Thyroid gland (tissue), 4 donors: Measurements from ENCODE around the gene PGM3.

ENCODE experiments used
- POLR2A ChIP-seq, 2 donors: fragments of 450-650 bp; IDR thresholded peaks; one replicate each; pipeline ENCODE4 v1.6.1; 2017; ENCODE audit warnings: antibody characterized with exemption in 2 of 2, mild to moderate bottlenecking in 2 of 2, moderate library complexity in 1 of 2
- TF ChIP-seq, protein P1 (sequence below), 6 experiments: fragments of 200-600 bp in 3 of 6; fragments of 450-650 bp in 3 of 6; sonication (generic) in 3 of 6; IDR thresholded peaks; one replicate each; pipeline ENCODE4 v1.5.1; 2016 to 2019; ENCODE audit warnings: antibody characterized with exemption in 6 of 6, mild to moderate bottlenecking in 2 of 6, inconsistent platforms in 1 of 6, moderate library complexity in 1 of 6

DNA sequence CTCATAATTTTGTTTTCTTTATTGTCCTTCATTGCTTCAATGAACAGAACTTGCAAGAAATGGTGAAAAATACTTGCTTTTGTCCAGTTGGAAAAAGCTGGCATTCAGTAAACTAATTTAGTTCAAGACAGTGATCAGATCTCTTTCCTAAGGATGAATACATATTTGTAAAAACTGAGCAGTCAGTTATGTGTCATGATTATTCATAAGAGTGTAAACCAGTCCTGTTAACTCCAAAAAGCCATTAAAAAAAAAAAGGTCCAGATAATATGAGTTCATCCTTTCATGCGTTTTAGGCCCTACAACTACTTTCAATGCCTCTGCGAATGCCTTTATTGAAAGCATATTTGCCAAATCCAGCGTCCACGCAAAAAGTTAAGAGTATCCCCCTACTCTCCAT, 609 bp downstream of the PGM3 start:
- TF ChIP-seq, protein P1, sequence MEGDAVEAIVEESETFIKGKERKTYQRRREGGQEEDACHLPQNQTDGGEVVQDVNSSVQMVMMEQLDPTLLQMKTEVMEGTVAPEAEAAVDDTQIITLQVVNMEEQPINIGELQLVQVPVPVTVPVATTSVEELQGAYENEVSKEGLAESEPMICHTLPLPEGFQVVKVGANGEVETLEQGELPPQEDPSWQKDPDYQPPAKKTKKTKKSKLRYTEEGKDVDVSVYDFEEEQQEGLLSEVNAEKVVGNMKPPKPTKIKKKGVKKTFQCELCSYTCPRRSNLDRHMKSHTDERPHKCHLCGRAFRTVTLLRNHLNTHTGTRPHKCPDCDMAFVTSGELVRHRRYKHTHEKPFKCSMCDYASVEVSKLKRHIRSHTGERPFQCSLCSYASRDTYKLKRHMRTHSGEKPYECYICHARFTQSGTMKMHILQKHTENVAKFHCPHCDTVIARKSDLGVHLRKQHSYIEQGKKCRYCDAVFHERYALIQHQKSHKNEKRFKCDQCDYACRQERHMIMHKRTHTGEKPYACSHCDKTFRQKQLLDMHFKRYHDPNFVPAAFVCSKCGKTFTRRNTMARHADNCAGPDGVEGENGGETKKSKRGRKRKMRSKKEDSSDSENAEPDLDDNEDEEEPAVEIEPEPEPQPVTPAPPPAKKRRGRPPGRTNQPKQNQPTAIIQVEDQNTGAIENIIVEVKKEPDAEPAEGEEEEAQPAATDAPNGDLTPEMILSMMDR (IDR thresholded peaks at IDR 0.05), result no peak
- TF ChIP-seq POLR2A (IDR thresholded peaks at IDR 0.05), result no peak
